Smooth muscle cell (in vitro differentiated cells): ENCODE results near the gene PDLIM1. TPM values are rescaled to one million over a fixed set of nuclear protein-coding genes. Genes with fewer than 3 reads are reported as not detected.

Experiments used
- DNase-seq: peaks from one replicate; lab custom pipeline; 2025; ENCODE audit not compliant: unreplicated experiment; lab: John Stamatoyannopoulos, UW
- H2AFZ ChIP-seq: fragments of 200-600 bp; sonication (generic); 2 replicates; pipeline ENCODE4 v1.6.0; 2016; ENCODE audit warnings: antibody characterized with exemption, low read depth, mild to moderate bottlenecking
- H3F3A ChIP-seq: fragments of 200-600 bp; sonication (generic); 2 replicates; pipeline ENCODE4 v1.6.0; 2017; ENCODE audit warnings: antibody characterized with exemption, low read depth
- H3K27ac ChIP-seq: fragments of 200-600 bp; sonication (generic); 2 replicates; pipeline ENCODE4 v1.5.1; 2016; ENCODE audit warnings: low read depth, mild to moderate bottlenecking
- H3K27me3 ChIP-seq: fragments of 200-600 bp; sonication (generic); 2 replicates; pipeline ENCODE4 v1.6.1; 2016; ENCODE audit warnings: low read depth, mild to moderate bottlenecking
- H3K36me3 ChIP-seq: fragments of 200-600 bp; sonication (generic); 2 replicates; pipeline ENCODE4 v1.5.1; 2016; ENCODE audit warnings: low read depth
- H3K4me1 ChIP-seq: fragments of 200-600 bp; sonication (generic); 2 replicates; pipeline ENCODE4 v1.5.1; 2016; ENCODE audit warnings: low read depth
- H3K4me2 ChIP-seq: fragments of 200-600 bp; sonication (generic); 2 replicates; pipeline ENCODE4 v1.6.0; 2016; ENCODE audit warnings: mild to moderate bottlenecking
- H3K4me3 ChIP-seq: fragments of 200-600 bp; sonication (generic); 2 replicates; pipeline ENCODE4 v1.5.1; 2016; ENCODE audit warnings: mild to moderate bottlenecking
- H3K79me2 ChIP-seq: fragments of 200-600 bp; sonication (generic); 2 replicates; pipeline ENCODE4 v1.6.0; 2016; ENCODE audit warnings: low read depth, mild to moderate bottlenecking
- H3K9ac ChIP-seq: fragments of 200-600 bp; sonication (generic); 2 replicates; pipeline ENCODE4 v1.6.0; 2016; ENCODE audit warnings: low read depth
- H3K9me3 ChIP-seq: fragments of 200-600 bp; sonication (generic); replicated peaks from 2 replicates; pipeline ENCODE4 v1.5.1; 2016; ENCODE audit warnings: low read depth
- H4K20me1 ChIP-seq: fragments of 200-600 bp; sonication (generic); 2 replicates; pipeline ENCODE4 v1.6.0; 2016; ENCODE audit warnings: low read depth
- CTCF ChIP-seq: fragments of 200-600 bp; sonication (generic); IDR thresholded peaks from 2 replicates; pipeline ENCODE4 v1.5.1; 2017; ENCODE audit warnings: borderline replicate concordance, mild to moderate bottlenecking, antibody characterized with exemption; ENCODE audit not compliant: insufficient read depth, poor library complexity, severe bottlenecking
- WGBS: methylation state at CpG from one replicate; pipeline ENCODE4 v1.1.7; 2016; ENCODE audit warnings: low lambda C conversion rate; 5-methylcytosine and 5-hydroxymethylcytosine counted together
- polyA plus RNA-seq: library from polyadenylated mRNA; unstranded; fragments of >200 nt; fragmentation: Nextera tagmentation; extraction: Ambion mirVana; gene quantifications from 2 replicates; pipeline ENCODE4 v1.2.1, GENCODE V29; 2016
- total RNA-seq: library from RNA; depleted of rRNA; stranded (reverse); fragments of >200 nt; gene quantifications from 2 replicates; pipeline ENCODE4 v1.2.3, GENCODE V29; 2014

The PDLIM1 gene
- total and polyA plus RNA-seq, 2 experiments from 2014 or later, result 102 to 187 TPM

- no peaks in the 10 kb centered on the region for H3K4me1 ChIP-seq
- H3K27me3 ChIP-seq, result no peaks in the 10 kb centered on the region
- TF ChIP-seq CTCF, result no peak
- 93% methylated on average over 4 of the region's 4 CpGs for WGBS
- no peak overlapping the region for H2AFZ ChIP-seq
- H3K4me2 ChIP-seq, result no peak overlapping the region
- no peaks in the 10 kb centered on the region for H3K9me3 ChIP-seq
- H3K9ac ChIP-seq, result no peak overlapping the region
- H3K4me3 ChIP-seq, result no peak overlapping the region
- no peaks in the 10 kb centered on the region for H3K79me2 ChIP-seq
- no peak overlapping the region for H3K27ac ChIP-seq
- no peaks in the 10 kb centered on the region for H3K36me3 ChIP-seq
- H4K20me1 ChIP-seq, result no peaks in the 10 kb centered on the region
- DNase-seq, result no peak
- no peaks in the 10 kb centered on the region for H3F3A ChIP-seq
These were observed 89.1 kb downstream of the PDLIM1 start for GRCh38 chr10:95201736-95202135.

- 77% methylated on average over 3 of the region's 3 CpGs for WGBS
- no peak overlapping the region for H3K9ac ChIP-seq
- no peak overlapping the region for H2AFZ ChIP-seq
- TF ChIP-seq CTCF, result no peak
- no peaks in the 10 kb centered on the region for H3F3A ChIP-seq
- H3K9me3 ChIP-seq, result no peaks in the 10 kb centered on the region
- H3K4me1 ChIP-seq, result peaks cover 17% of the 10 kb centered on the region
- no peaks in the 10 kb centered on the region for H3K79me2 ChIP-seq
- H3K36me3 ChIP-seq, result no peaks in the 10 kb centered on the region
- no peak overlapping the region for H3K27ac ChIP-seq
- DNase-seq, result no peak
- no peaks in the 10 kb centered on the region for H3K27me3 ChIP-seq
- H3K4me3 ChIP-seq, result no peak overlapping the region
- H4K20me1 ChIP-seq, result no peaks in the 10 kb centered on the region
- H3K4me2 ChIP-seq, result no peak overlapping the region
These were observed 94.8 kb downstream of the PDLIM1 start for GRCh38 chr10:95196046-95196445.

- H3K9ac ChIP-seq, result no peak within 1 kb of the TSS
- no peak for DNase-seq
- no peak within 1 kb of the TSS for H2AFZ ChIP-seq
- H3K27me3 ChIP-seq, result no peaks in the 10 kb centered on the region
- H3K9me3 ChIP-seq, result no peaks in the 10 kb centered on the region
- no peaks in the 10 kb centered on the region for H3F3A ChIP-seq
- peaks cover 17% of the 10 kb centered on the region for H3K4me1 ChIP-seq
- H3K27ac ChIP-seq, result no peak within 1 kb of the TSS
- H4K20me1 ChIP-seq, result no peaks in the 10 kb centered on the region
- no peaks in the 10 kb centered on the region for H3K79me2 ChIP-seq
- 88% methylated on average over 1 of the region's 1 CpG for WGBS
- H3K36me3 ChIP-seq, result no peaks in the 10 kb centered on the region
- no peak within 1 kb of the TSS for H3K4me3 ChIP-seq
- TF ChIP-seq CTCF, result no peak
- no peak within 1 kb of the TSS for H3K4me2 ChIP-seq
These were observed 96.9 kb downstream of the PDLIM1 start, which contains the start of gene ACSM6 for GRCh38 chr10:95193944-95194343. Gene ACSM6, plus strand, starts transcription at chr10:95194238. Its CDS starts 248 bp downstream, at chr10:95194486.

GRCh38 chr10:95188593-95188992 is 102.2 kb downstream of the PDLIM1 start:
- Histone ChIP-seq H3K4me3 (no peak overlapping the region), H3F3A (no peaks in the 10 kb centered on the region), H2AFZ (no peak overlapping the region), H3K27me3 (no peaks in the 10 kb centered on the region), H3K9ac (no peak overlapping the region), H3K79me2 (no peaks in the 10 kb centered on the region), H3K4me2 (no peak overlapping the region), H3K27ac (no peak overlapping the region), H3K9me3 (no peaks in the 10 kb centered on the region), H4K20me1 (no peaks in the 10 kb centered on the region), H3K4me1 (no peaks in the 10 kb centered on the region), H3K36me3 (no peaks in the 10 kb centered on the region)
- no peak for TF ChIP-seq CTCF
- DNase-seq, result no peak
